ENCODE data around the gene IGDCC3. TPM values are rescaled to one million over a fixed set of nuclear protein-coding genes. Genes with fewer than 3 reads are reported as not detected.

IGDCC3 gene
- total and polyA plus RNA-seq, 2 donors (not counting 3 experiments of a cell fraction or from before 2014, with no cell fraction given), result 0.03 TPM; not detected in 1

DNA sequence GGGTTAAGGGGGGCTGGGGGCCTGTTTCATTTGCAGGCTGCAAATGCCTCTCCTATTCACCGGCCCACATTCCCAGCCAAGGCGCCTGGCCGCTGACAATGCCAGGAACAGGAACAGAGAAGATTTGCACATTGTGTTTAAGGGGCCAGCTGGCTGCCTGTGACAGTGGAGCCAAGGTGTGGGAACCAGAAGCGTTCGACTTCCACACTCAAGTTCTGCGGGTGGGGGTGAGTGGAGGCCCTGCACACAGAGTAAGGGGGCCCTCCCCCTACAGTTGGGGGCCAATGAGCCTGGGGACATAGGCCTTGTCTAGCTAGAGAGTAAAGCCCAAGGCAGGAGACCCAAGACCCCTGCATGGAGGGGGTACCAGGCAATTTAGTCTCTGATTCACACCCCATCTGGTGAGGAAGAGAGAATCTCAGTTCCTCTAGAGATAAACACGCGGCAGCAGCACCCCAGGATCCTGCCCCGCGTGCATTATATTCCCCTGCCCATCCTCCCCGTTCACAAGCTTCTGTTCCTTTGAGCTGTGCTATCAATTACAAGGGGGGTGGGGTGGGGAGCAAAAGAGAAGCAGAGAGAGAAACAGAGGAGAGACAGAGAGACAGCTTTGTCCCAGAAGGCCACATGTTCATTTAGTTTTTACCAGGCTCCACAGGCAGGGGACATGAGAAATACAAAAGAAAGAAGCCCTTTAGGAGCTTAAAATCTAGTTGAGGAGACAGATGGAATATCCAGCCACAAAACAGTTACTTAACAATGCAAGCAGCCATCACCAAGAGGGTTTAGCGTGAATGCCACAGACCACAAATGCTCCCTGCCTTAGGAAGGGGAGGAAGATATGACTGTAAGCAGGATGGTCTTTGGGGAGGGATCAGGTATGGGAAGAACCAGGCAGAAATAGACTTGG, 9.2 kb downstream of the IGDCC3 start:
- intact Hi-C loops (cut with micrococcal nuclease), result no loop called here
- H3K4me3 ChIP-seq (replicated peaks in 1 of 3; ENCODE audit: insufficient read depth in 1 of 3, low read depth in 1 of 3, low read length in 3 of 3), result no peak overlapping the region
- no peaks in the 10 kb centered on the region for H3K4me1 ChIP-seq (ENCODE audit: control insufficient read depth, extremely low read depth, insufficient read depth, low read length)
- no peak overlapping the region for H3K9ac ChIP-seq (replicated peaks; ENCODE audit: extremely low read depth, insufficient read depth, low read length)
- H3K27ac ChIP-seq (ENCODE audit: insufficient read depth, low read depth, low read length), result no peak overlapping the region
- no peak for TF ChIP-seq POLR2AphosphoS5 (IDR thresholded peaks at IDR 0.05; ENCODE audit: insufficient read depth, low read depth, low read length)
- TF ChIP-seq FOS (IDR thresholded peaks at IDR 0.05; ENCODE audit: borderline replicate concordance, insufficient read depth, low read length), result no peak
- no peak for TF ChIP-seq JUN (IDR thresholded peaks at IDR 0.05; ENCODE audit: borderline replicate concordance, insufficient read depth, insufficient read length, low read depth)
- TF ChIP-seq POLR2A (IDR thresholded peaks at IDR 0.05; ENCODE audit: low read depth, low read length), result no peak
- TF ChIP-seq, protein P1, sequence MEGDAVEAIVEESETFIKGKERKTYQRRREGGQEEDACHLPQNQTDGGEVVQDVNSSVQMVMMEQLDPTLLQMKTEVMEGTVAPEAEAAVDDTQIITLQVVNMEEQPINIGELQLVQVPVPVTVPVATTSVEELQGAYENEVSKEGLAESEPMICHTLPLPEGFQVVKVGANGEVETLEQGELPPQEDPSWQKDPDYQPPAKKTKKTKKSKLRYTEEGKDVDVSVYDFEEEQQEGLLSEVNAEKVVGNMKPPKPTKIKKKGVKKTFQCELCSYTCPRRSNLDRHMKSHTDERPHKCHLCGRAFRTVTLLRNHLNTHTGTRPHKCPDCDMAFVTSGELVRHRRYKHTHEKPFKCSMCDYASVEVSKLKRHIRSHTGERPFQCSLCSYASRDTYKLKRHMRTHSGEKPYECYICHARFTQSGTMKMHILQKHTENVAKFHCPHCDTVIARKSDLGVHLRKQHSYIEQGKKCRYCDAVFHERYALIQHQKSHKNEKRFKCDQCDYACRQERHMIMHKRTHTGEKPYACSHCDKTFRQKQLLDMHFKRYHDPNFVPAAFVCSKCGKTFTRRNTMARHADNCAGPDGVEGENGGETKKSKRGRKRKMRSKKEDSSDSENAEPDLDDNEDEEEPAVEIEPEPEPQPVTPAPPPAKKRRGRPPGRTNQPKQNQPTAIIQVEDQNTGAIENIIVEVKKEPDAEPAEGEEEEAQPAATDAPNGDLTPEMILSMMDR (IDR thresholded peaks at IDR 0.05; ENCODE audit: extremely low read depth in 1 of 2, insufficient read depth in 1 of 2, low read depth in 1 of 2, low read length in 2 of 2), result no peak
- TF ChIP-seq MYC (IDR thresholded peaks at IDR 0.05; ENCODE audit: low read depth, low read length), result no peak
- TF ChIP-seq, protein P2, sequence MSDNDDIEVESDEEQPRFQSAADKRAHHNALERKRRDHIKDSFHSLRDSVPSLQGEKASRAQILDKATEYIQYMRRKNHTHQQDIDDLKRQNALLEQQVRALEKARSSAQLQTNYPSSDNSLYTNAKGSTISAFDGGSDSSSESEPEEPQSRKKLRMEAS (IDR thresholded peaks at IDR 0.05; ENCODE audit: insufficient read depth, insufficient read length), result no peak
- no peak for TF ChIP-seq EZH2 (IDR thresholded peaks at IDR 0.05; ENCODE audit: borderline replicate concordance, low read depth, low read length, severe bottlenecking)
- no peak for TF ChIP-seq GATA2 (IDR thresholded peaks at IDR 0.05; ENCODE audit: insufficient read depth, insufficient read length, low read depth, low read length)
- CTCF ChIA-PET, result interaction anchor here (0.5 to 2.0 kb wide), 6 partner anchors 15 to 183 kb away, joined by 3 to 7 read pairs (median 5); partner anchors contain the start of gene CLPX
- POLR2A ChIA-PET, result interaction anchor here (0.9 kb wide), 1 partner anchor 64 kb away, joined by 4 read pairs; the partner anchor contains the start of gene RNU5B-1
- no peaks in the 10 kb centered on the region for H3K9me3 ChIP-seq (replicated peaks; ENCODE audit: control insufficient read depth, insufficient read depth, low read length)
- no peaks in the 10 kb centered on the region for H3K79me2 ChIP-seq (ENCODE audit: control insufficient read depth, insufficient read depth, low read length)
- H3K4me2 ChIP-seq (ENCODE audit: insufficient read depth, low read length), result no peak overlapping the region
- H3K36me3 ChIP-seq (ENCODE audit: control insufficient read depth in 2 of 2, extremely low read depth in 1 of 2, insufficient read depth in 2 of 2, low read length in 2 of 2), result no peaks in the 10 kb centered on the region
- H2AFZ ChIP-seq (ENCODE audit: low read depth, low read length), result no peak overlapping the region
- H3K9me1 ChIP-seq (replicated peaks; ENCODE audit: control insufficient read depth, extremely low read depth, insufficient read depth, low read length), result no peaks in the 10 kb centered on the region
- H4K20me1 ChIP-seq (replicated peaks; ENCODE audit: control insufficient read depth, extremely low read depth, insufficient read depth, low read length), result no peaks in the 10 kb centered on the region
- FAIRE-seq, result no peak
- H3K27me3 ChIP-seq (ENCODE audit: control insufficient read depth in 2 of 2, insufficient read depth in 2 of 2, low read length in 2 of 2), result peaks cover 2 to 9% of the 10 kb centered on the region in 2 experiments
- BruUV-seq (replicated peaks), result no TSS peak
- dilution Hi-C loops (cut with MboI; ENCODE audit: extremely low pct_ligation_motif_present, low sequenced_read_pairs), result no loop called here
- DNase-seq (ENCODE audit: low read depth, low spot score), result no peak
